HEK293 (cell line): ENCODE data around the gene MAD2L1BP.

ENCODE experiments used
- CTCF ChIP-seq: fragments of 450-650 bp; formaldehyde crosslinking; IDR thresholded peaks from 2 replicates; pipeline ENCODE4 v1.5.1; 2016; ENCODE audit warnings: missing biosample characterization, missing genetic modification characterization
- ELK4 ChIP-seq: IDR thresholded peaks from 2 replicates; pipeline ENCODE4 v1.6.1; 2011; ENCODE audit warnings: mild to moderate bottlenecking, low read depth, low read length, borderline replicate concordance
- GLIS2 ChIP-seq: fragments of 450-650 bp; formaldehyde crosslinking; IDR thresholded peaks from 2 replicates; pipeline ENCODE4 v1.5.1; 2016; ENCODE audit warnings: missing biosample characterization, missing genetic modification characterization
- KLF1 ChIP-seq: fragments of 450-650 bp; formaldehyde crosslinking; IDR thresholded peaks from 2 replicates; pipeline ENCODE4 v1.5.1; 2016; ENCODE audit warnings: missing biosample characterization, missing genetic modification characterization
- KLF7 ChIP-seq: fragments of 450-650 bp; formaldehyde crosslinking; IDR thresholded peaks from 2 replicates; pipeline ENCODE4 v1.5.1; 2016; ENCODE audit warnings: missing biosample characterization, missing genetic modification characterization, borderline replicate concordance
- KLF9 ChIP-seq: fragments of 450-650 bp; formaldehyde crosslinking; IDR thresholded peaks from 2 replicates; pipeline ENCODE4 v1.5.1; 2016; ENCODE audit warnings: missing biosample characterization, missing genetic modification characterization, low read depth
- OSR2 ChIP-seq: fragments of 450-650 bp; formaldehyde crosslinking; IDR thresholded peaks from 2 replicates; pipeline ENCODE4 v1.5.1; 2016; ENCODE audit warnings: missing biosample characterization, missing genetic modification characterization
- PATZ1 ChIP-seq: fragments of 450-650 bp; formaldehyde crosslinking; IDR thresholded peaks from 2 replicates; pipeline ENCODE4 v1.5.1; 2016; ENCODE audit warnings: missing biosample characterization, missing genetic modification characterization
- PRDM1 ChIP-seq: fragments of 450-650 bp; formaldehyde crosslinking; IDR thresholded peaks from 2 replicates; pipeline ENCODE4; 2016; ENCODE audit warnings: missing biosample characterization, missing genetic modification characterization
- PRDM6 ChIP-seq: fragments of 450-650 bp; formaldehyde crosslinking; IDR thresholded peaks from 2 replicates; pipeline ENCODE4 v1.5.1; 2017; ENCODE audit warnings: missing biosample characterization, missing genetic modification characterization
- SETDB1 ChIP-seq: IDR thresholded peaks from one replicate; pipeline ENCODE4 v1.6.1; 2017; ENCODE audit warnings: mild to moderate bottlenecking, low read length, moderate library complexity, mixed read lengths; ENCODE audit not compliant: insufficient read length
- TRIM28 ChIP-seq: IDR thresholded peaks from 2 replicates; pipeline ENCODE4 v1.6.1; 2011; ENCODE audit warnings: low read length, control low read depth, borderline replicate concordance
- YY1 ChIP-seq: fragments of 450-650 bp; formaldehyde crosslinking; IDR thresholded peaks from 2 replicates; pipeline ENCODE4 v1.5.1; 2018; ENCODE audit warnings: missing biosample characterization, missing genetic modification characterization
- ZBTB21 ChIP-seq: fragments of 450-650 bp; formaldehyde crosslinking; IDR thresholded peaks from 2 replicates; pipeline ENCODE4 v1.5.1; 2017; ENCODE audit warnings: missing biosample characterization, missing genetic modification characterization
- ZBTB44 ChIP-seq: fragments of 450-650 bp; IDR thresholded peaks from 2 replicates; pipeline ENCODE4 v1.5.1; 2018; ENCODE audit warnings: missing biosample characterization, mild to moderate bottlenecking, missing genetic modification characterization
- ZNF121 ChIP-seq: fragments of 450-650 bp; formaldehyde crosslinking; IDR thresholded peaks from 2 replicates; pipeline ENCODE4 v1.5.1; 2016; ENCODE audit warnings: missing biosample characterization, missing genetic modification characterization
- ZNF148 ChIP-seq: fragments of 450-650 bp; formaldehyde crosslinking; IDR thresholded peaks from 2 replicates; pipeline ENCODE4 v1.5.0; 2017; ENCODE audit warnings: missing biosample characterization, missing genetic modification characterization, borderline replicate concordance
- ZNF19 ChIP-seq: fragments of 450-650 bp; formaldehyde crosslinking; IDR thresholded peaks from 2 replicates; pipeline ENCODE4; 2016; ENCODE audit warnings: missing biosample characterization, missing genetic modification characterization, low read depth
- ZNF248 ChIP-seq: fragments of 450-650 bp; formaldehyde crosslinking; IDR thresholded peaks from 2 replicates; pipeline ENCODE4 v1.5.1; 2017; ENCODE audit warnings: missing biosample characterization, missing genetic modification characterization
- ZNF266 ChIP-seq: fragments of 450-650 bp; formaldehyde crosslinking; IDR thresholded peaks from 2 replicates; pipeline ENCODE4 v1.5.1; 2016; ENCODE audit warnings: missing biosample characterization, missing genetic modification characterization, low read depth
- ZNF404 ChIP-seq: fragments of 450-650 bp; formaldehyde crosslinking; IDR thresholded peaks from 2 replicates; pipeline ENCODE4 v1.5.1; 2017; ENCODE audit warnings: missing biosample characterization, missing genetic modification characterization
- ZNF488 ChIP-seq: fragments of 450-650 bp; formaldehyde crosslinking; IDR thresholded peaks from 2 replicates; pipeline ENCODE4 v1.5.1; 2016; ENCODE audit warnings: missing biosample characterization, missing genetic modification characterization
- ZNF624 ChIP-seq: fragments of 450-650 bp; formaldehyde crosslinking; IDR thresholded peaks from 2 replicates; pipeline ENCODE4 v1.5.1; 2017; ENCODE audit warnings: missing biosample characterization, missing genetic modification characterization
- ZNF664 ChIP-seq: fragments of 450-650 bp; formaldehyde crosslinking; IDR thresholded peaks from 2 replicates; pipeline ENCODE4 v1.5.1; 2016; ENCODE audit warnings: missing biosample characterization, missing genetic modification characterization
- ZNF677 ChIP-seq: fragments of 450-650 bp; IDR thresholded peaks from 2 replicates; pipeline ENCODE4 v1.5.0; 2018; ENCODE audit warnings: missing biosample characterization, mild to moderate bottlenecking, missing genetic modification characterization, moderate library complexity
- ZNF701 ChIP-seq: fragments of 450-650 bp; formaldehyde crosslinking; IDR thresholded peaks from 2 replicates; pipeline ENCODE4 v1.5.1; 2016; ENCODE audit warnings: missing biosample characterization, missing genetic modification characterization
- ZNF785 ChIP-seq: fragments of 450-650 bp; formaldehyde crosslinking; IDR thresholded peaks from 2 replicates; pipeline ENCODE4 v1.5.1; 2016; ENCODE audit warnings: missing biosample characterization, missing genetic modification characterization
- ZNF791 ChIP-seq: fragments of 450-650 bp; formaldehyde crosslinking; IDR thresholded peaks from 2 replicates; pipeline ENCODE4 v1.5.1; 2016; ENCODE audit warnings: missing biosample characterization, missing genetic modification characterization
- ZSCAN16 ChIP-seq: fragments of 450-650 bp; formaldehyde crosslinking; IDR thresholded peaks from 2 replicates; pipeline ENCODE4 v1.5.1; 2016; ENCODE audit warnings: missing biosample characterization, missing genetic modification characterization

MAD2L1BP gene

GRCh38 chr6:43668151-43669028 is 32.8 kb downstream of the MAD2L1BP start (continued):
- peak; percentile 97 for TF ChIP-seq CTCF (tag by site-specific recombination)
- no peak for TF ChIP-seq ZBTB21 (tag by site-specific recombination)
- TF ChIP-seq ZNF488 (tag by site-specific recombination) = no peak
- TF ChIP-seq SETDB1 = no peak
- no peak for TF ChIP-seq ZSCAN16 (tag by site-specific recombination)
- no peak for TF ChIP-seq ZNF404
- TF ChIP-seq PRDM6 (tag by site-specific recombination) = no peak
- no peak for TF ChIP-seq ZNF148 (tag by site-specific recombination)
- no peak; the same call in 1 of the 2 replicates for TF ChIP-seq ZNF121
- no peak for TF ChIP-seq ZNF248 (tag by site-specific recombination)
- TF ChIP-seq PRDM1 (tag by site-specific recombination) = peak; percentile 96
- TF ChIP-seq ZBTB44 = no peak
- TF ChIP-seq PATZ1 (tag by site-specific recombination) = peak; percentile 76
- TF ChIP-seq OSR2 = peak; percentile 54; the same call in 1 of the 2 replicates
- TF ChIP-seq GLIS2 (tag by site-specific recombination) = peak; percentile 83
- no peak for TF ChIP-seq ZNF664 (tag by site-specific recombination)
- no peak for TF ChIP-seq TRIM28
- no peak; the same call in 1 of the 2 replicates for TF ChIP-seq KLF1 (tag by site-specific recombination)
- TF ChIP-seq ZNF266 = no peak
- TF ChIP-seq KLF7 (tag by site-specific recombination) = no peak
- no peak for TF ChIP-seq ZNF677 (tag by site-specific recombination)
- TF ChIP-seq ZNF791 (tag by site-specific recombination) = no peak
- 0 out of 2 replicates have a peak, but pooled peaks have one; percentile 5 for TF ChIP-seq KLF9
- TF ChIP-seq ZNF624 = no peak
- TF ChIP-seq ZNF785 (tag by site-specific recombination) = no peak
- no peak for TF ChIP-seq ELK4
- TF ChIP-seq YY1 (tag by site-specific recombination) = no peak
- TF ChIP-seq ZNF701 = no peak
- no peak for TF ChIP-seq ZNF19 (tag by site-specific recombination)
